Astrocyte of the spinal cord (primary cell): ENCODE results near the gene SH3RF2.
A peak's percentile ranks its signal among the peaks of the same experiment; 100 is the strongest.

Source experiments
- DNase-seq: peaks from one replicate; pipeline ENCODE4 v3.0.0; 2011; ENCODE audit warnings: low read depth, low spot score
- H3K4me3 ChIP-seq: 2 replicates; pipeline ENCODE4 v1.5.1; 2011; ENCODE audit warnings: low read depth, mild to moderate bottlenecking, low read length, moderate library complexity
- in situ Hi-C: cut with HindIII; loops from 2 replicates; pipeline ENCODE4 v1.10.0; 2017; ENCODE audit warnings: low sequenced_read_pairs
- TF ChIP-seq, protein P1 (sequence below): IDR thresholded peaks from 2 replicates; pipeline ENCODE4 v1.5.1; 2012; ENCODE audit warnings: low read depth, mild to moderate bottlenecking, low read length, inconsistent platforms

The SH3RF2 gene

DNA sequence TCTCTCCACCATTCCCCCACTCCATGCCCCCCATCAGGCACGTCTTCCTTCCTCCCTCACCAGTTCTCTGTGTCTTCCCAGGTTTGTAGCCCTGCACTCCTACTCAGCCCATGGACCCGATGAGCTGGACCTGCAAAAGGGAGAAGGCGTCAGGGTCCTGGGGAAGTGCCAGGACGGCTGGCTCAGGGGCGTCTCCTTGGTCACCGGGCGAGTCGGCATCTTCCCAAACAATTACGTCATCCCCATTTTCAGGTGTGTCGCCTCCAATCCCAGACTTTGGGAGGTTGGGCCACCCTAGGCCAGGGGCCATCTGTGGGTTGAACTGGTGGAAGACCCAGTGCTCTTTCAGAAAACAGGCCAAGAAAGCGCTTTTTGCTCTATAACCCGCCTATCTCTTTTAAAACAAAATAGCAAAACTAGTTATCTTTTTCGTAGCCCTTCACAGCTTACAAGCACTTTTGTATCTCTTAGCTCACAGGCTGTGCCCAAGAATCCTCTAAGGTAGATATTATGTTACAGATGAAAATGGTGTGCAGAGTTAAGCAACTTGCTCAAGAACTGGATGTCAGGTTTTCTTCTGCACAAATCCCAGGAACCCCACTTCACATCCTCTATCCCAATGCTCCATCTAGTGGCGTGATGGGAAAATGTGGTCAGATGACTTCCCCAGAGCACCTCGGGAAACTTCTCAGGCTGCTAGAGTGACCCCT is 112.8 kb downstream of the SH3RF2 start:
- peak; percentile 79 for DNase-seq
- H3K4me3 ChIP-seq, result no peak overlapping the region
- in situ Hi-C loops, result no loop called here
- TF ChIP-seq, protein P1, sequence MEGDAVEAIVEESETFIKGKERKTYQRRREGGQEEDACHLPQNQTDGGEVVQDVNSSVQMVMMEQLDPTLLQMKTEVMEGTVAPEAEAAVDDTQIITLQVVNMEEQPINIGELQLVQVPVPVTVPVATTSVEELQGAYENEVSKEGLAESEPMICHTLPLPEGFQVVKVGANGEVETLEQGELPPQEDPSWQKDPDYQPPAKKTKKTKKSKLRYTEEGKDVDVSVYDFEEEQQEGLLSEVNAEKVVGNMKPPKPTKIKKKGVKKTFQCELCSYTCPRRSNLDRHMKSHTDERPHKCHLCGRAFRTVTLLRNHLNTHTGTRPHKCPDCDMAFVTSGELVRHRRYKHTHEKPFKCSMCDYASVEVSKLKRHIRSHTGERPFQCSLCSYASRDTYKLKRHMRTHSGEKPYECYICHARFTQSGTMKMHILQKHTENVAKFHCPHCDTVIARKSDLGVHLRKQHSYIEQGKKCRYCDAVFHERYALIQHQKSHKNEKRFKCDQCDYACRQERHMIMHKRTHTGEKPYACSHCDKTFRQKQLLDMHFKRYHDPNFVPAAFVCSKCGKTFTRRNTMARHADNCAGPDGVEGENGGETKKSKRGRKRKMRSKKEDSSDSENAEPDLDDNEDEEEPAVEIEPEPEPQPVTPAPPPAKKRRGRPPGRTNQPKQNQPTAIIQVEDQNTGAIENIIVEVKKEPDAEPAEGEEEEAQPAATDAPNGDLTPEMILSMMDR, result peak; percentile 78

DNA sequence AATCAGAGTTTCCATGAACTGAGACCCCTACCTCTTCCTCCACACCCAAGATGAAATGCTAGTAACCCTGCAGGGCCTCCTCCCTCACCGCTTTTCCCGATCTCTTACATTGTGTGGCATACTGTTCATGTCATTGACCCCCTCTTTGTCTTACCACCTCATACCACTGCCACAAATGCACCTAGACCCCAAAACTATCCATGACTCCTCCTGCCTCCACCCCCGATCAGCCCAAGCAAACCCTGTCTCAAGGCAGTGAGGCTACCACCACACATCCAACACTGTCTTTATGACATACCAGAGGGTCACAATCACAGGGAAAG is 113.3 kb downstream of the SH3RF2 start:
- H3K4me3 ChIP-seq, result no peak overlapping the region
- DNase-seq, result no peak
- in situ Hi-C loops, result no loop called here
- TF ChIP-seq, protein P1, result no peak

DNA sequence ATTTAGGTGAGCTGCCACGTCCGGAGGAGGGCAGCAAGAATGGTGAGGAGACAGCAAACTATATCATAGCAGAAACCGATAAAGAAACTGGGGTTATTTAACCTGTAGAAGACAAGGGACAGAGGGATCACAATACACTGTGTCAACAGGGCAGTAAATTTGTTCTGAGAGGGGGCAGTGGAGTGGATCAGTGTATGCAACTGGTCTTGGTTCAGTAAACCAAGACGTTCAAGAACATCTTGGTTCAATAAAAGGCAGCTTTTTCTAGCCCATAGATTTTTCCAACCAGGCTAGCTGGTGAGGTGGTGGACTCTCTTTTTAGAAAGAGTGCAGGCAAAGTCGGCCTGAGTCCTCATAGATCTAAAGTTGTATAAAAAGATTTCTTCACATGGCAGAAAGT is 113.7 kb downstream of the SH3RF2 start:
- no peak overlapping the region for H3K4me3 ChIP-seq
- DNase-seq, result no peak
- TF ChIP-seq, protein P1, result no peak
- in situ Hi-C loops, result no loop called here

DNA sequence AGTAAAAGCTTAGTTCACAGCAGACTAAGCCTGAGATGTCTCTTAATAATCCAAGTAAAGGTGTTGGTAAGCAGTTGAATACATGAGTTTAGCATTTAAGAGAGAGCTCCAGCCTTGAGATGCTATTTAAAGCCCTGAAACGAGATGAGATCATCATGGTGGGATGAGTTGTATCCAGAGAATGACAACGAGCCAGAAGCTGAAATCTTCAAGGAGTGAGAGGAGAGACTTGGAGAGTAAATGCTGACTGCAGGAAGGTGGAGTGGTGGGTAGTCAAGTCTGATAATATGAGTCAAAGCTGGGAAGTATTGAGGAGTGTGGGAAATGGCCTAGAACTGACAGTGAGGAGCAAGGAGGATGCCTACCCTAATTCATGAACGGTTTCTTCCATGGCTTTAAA is 115.3 kb downstream of the SH3RF2 start:
- TF ChIP-seq, protein P1, result no peak
- no peak overlapping the region for H3K4me3 ChIP-seq
- in situ Hi-C loops, result no loop called here
- DNase-seq, result peak; percentile 46

DNA sequence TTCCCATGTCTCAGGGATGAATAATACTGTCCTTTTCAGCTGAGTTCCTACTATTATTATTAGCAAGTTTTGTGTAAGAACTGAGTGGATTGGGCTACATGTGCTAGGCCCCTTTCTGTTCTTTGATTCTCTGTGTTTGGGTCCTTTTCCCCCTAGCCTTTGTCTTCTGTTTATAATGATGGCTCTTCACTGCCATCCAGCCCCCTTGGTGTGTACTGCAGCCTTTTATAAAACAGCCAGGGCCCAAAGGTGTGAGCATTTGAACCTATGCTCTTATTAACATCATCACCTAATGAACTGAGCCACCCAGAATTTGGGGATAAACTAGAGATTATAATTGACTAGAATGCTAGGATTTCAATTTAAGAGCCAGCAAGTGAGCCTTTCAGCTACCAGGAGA is 116.4 kb downstream of the SH3RF2 start:
- no peak for DNase-seq
- no peak overlapping the region for H3K4me3 ChIP-seq
- in situ Hi-C loops, result no loop called here
- TF ChIP-seq, protein P1, result peak; percentile 45

DNA sequence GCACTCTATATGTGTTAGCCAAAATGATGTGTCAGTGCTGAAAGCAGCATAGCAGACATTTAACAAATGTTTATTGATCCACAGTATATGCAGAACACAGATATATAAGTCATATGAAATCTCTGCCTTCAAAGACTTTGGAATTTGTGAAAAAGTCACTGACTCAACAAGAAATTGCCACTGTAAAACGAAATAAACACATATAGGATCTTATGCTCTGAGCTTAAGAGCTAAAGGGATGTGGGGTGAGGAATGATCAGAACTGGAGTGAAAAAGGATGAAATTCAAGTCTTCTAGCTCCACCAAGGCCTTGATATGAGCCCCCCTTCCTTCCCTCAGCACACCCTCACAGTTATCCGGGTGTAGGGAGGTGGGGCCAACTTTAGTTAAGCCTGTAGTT is 119.1 kb downstream of the SH3RF2 start:
- no peak overlapping the region for H3K4me3 ChIP-seq
- DNase-seq, result no peak
- in situ Hi-C loops, result no loop called here
- TF ChIP-seq, protein P1, result no peak
